NB4 (cell line): ENCODE results near the gene MALRD1.

Experiments used
- CTCF ChIP-seq: IDR thresholded peaks from one replicate; pipeline ENCODE4 v1.5.1; 2012; ENCODE audit warnings: low read depth, low read length
- POLR2A ChIP-seq: IDR thresholded peaks from 2 replicates; pipeline ENCODE4 v1.6.1; 2011; ENCODE audit warnings: mild to moderate bottlenecking; ENCODE audit not compliant: insufficient read length; ENCODE audit errors: extremely low read depth

GRCh38 chr10:19563388-19564141, 515.0 kb downstream of the MALRD1 start:
- no peak for TF ChIP-seq CTCF
- no peak for TF ChIP-seq POLR2A
